ENCODE measurements around the gene CCBE1. TPM values are rescaled to one million over a fixed set of nuclear protein-coding genes. Genes with fewer than 3 reads are reported as not detected.

The CCBE1 gene
- total RNA-seq, 1 experiment from 2014 or later = 0.09 TPM

DNA sequence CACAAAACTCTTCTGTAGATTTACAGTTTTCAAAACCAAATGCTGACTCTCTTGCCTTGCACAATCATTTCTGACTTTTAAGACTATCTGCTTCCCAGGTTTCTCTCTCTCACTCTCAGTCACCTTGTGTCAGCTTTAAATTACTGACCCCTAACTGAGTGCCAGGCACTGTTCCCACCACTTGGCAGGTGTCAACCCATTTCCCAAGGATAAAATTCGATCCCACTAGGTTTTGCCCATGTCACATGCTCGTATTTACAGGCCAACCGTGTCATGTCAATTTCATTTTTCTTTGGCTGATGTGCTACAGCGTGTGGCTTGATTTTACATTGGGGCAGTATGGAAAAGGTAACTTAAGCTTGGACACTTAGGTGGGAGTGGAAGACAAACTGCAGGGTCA is 312.0 kb downstream of the CCBE1 start:
- TF ChIP-seq, protein P1, sequence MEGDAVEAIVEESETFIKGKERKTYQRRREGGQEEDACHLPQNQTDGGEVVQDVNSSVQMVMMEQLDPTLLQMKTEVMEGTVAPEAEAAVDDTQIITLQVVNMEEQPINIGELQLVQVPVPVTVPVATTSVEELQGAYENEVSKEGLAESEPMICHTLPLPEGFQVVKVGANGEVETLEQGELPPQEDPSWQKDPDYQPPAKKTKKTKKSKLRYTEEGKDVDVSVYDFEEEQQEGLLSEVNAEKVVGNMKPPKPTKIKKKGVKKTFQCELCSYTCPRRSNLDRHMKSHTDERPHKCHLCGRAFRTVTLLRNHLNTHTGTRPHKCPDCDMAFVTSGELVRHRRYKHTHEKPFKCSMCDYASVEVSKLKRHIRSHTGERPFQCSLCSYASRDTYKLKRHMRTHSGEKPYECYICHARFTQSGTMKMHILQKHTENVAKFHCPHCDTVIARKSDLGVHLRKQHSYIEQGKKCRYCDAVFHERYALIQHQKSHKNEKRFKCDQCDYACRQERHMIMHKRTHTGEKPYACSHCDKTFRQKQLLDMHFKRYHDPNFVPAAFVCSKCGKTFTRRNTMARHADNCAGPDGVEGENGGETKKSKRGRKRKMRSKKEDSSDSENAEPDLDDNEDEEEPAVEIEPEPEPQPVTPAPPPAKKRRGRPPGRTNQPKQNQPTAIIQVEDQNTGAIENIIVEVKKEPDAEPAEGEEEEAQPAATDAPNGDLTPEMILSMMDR (IDR thresholded peaks at IDR 0.05; ENCODE audit: insufficient read depth in 1 of 2, low read depth in 1 of 2, low read length in 1 of 2, severe bottlenecking in 1 of 2, unreplicated experiment in 1 of 2) = no peak
- no peaks in the 10 kb centered on the region for H3K4me1 ChIP-seq
- Mint-ChIP-seq H3K27me3 (ENCODE audit: insufficient read depth, unreplicated experiment) (peaks cover 5% of the 10 kb centered on the region), H3K4me3 (ENCODE audit: unreplicated experiment) (no peak overlapping the region), H3K36me3 (ENCODE audit: insufficient read depth, unreplicated experiment) (no peaks in the 10 kb centered on the region), H3K4me1 (ENCODE audit: low read depth, unreplicated experiment) (no peaks in the 10 kb centered on the region), H3K9me3 (ENCODE audit: unreplicated experiment) (no peaks in the 10 kb centered on the region), H3K27ac (ENCODE audit: unreplicated experiment) (no peak overlapping the region)
- no TSS peak for BruUV-seq (replicated peaks)
- H3K27me3 ChIP-seq (replicated peaks; ENCODE audit: control insufficient read depth, insufficient read depth, low read length) = no peaks in the 10 kb centered on the region
- no peak for DNase-seq
- ChIA-PET CTCF (no interaction called here), POLR2A (no interaction called here)
- intact Hi-C loops (cut with micrococcal nuclease; ENCODE audit: unreplicated experiment) = no loop called here
- no peaks in the 10 kb centered on the region for H3K36me3 ChIP-seq (ENCODE audit: control insufficient read depth, insufficient read depth, low read length)
- no peaks in the 10 kb centered on the region for H3K9me3 ChIP-seq
- no peak overlapping the region for H3K4me3 ChIP-seq (ENCODE audit: low read depth, low read length)

DNA sequence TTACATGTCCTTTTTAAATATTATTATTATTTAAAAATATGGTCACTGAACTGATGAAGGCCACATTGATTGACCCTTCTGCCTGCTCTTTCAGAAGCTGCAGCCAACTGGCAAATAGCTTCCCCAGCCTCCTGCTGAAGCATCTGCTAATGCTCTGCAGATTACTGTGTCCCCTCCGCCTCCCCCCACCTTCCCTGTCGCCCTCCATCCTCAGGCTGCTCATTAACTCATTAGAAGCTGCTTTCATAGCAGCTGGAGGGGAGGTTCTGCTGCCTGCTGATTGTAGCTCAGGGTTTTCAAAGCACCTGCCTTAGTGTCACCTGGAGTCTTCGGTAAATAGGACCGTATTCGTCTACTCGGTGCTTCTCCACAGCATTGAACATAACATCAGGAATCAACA is 313.4 kb downstream of the CCBE1 start:
- ChIA-PET POLR2A (no interaction called here), CTCF (interaction anchor here (0.6 kb wide), 1 partner anchor 92 kb away, joined by 4 read pairs; no protein-coding TSS in a partner anchor)
- no peaks in the 10 kb centered on the region for H3K9me3 Mint-ChIP-seq (ENCODE audit: unreplicated experiment)
- intact Hi-C loops (cut with micrococcal nuclease; ENCODE audit: unreplicated experiment) = no loop called here
- no peaks in the 10 kb centered on the region for H3K9me3 ChIP-seq
- H3K36me3 ChIP-seq (ENCODE audit: control insufficient read depth, insufficient read depth, low read length) = no peaks in the 10 kb centered on the region
- H3K27me3 ChIP-seq (replicated peaks; ENCODE audit: control insufficient read depth, insufficient read depth, low read length) = no peaks in the 10 kb centered on the region
- H3K4me3 ChIP-seq (ENCODE audit: low read depth, low read length) = no peak overlapping the region
- no peaks in the 10 kb centered on the region for H3K4me1 ChIP-seq
- no peak overlapping the region for H3K4me3 Mint-ChIP-seq (ENCODE audit: unreplicated experiment)
- no TSS peak for BruUV-seq (replicated peaks)
- no peak overlapping the region for H3K27ac Mint-ChIP-seq (ENCODE audit: unreplicated experiment)
- TF ChIP-seq, protein P1 (IDR thresholded peaks at IDR 0.05; ENCODE audit: insufficient read depth in 1 of 2, low read depth in 1 of 2, low read length in 1 of 2, severe bottlenecking in 1 of 2, unreplicated experiment in 1 of 2) = no peak
- no peak for DNase-seq
- no peaks in the 10 kb centered on the region for H3K36me3 Mint-ChIP-seq (ENCODE audit: insufficient read depth, unreplicated experiment)
- H3K4me1 Mint-ChIP-seq (ENCODE audit: low read depth, unreplicated experiment) = no peaks in the 10 kb centered on the region
- peaks cover 9% of the 10 kb centered on the region for H3K27me3 Mint-ChIP-seq (ENCODE audit: insufficient read depth, unreplicated experiment)

DNA sequence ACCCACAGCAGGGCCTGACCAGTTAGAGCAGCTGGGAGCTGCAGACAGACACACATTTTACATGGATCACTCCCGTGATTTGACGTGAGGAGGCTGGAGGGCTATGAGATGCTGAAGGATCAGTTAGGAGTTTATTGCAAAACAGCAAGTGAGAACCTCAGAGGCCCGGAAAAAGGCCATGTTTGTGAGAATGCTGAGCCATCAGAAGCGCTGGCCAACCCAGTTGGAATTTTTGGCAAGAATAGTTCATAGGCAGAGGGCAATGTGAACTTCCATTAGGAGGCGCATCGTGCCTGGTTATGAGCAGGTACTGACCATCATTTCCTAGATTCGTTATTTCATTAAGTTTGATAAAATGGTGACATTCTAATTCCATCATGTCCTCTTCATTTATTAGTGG is 314.8 kb downstream of the CCBE1 start:
- H3K4me3 ChIP-seq (ENCODE audit: low read depth, low read length) = no peak overlapping the region
- no peaks in the 10 kb centered on the region for H3K9me3 ChIP-seq
- no peak for DNase-seq
- CTCF ChIA-PET = no interaction called here
- Mint-ChIP-seq H3K4me3 (ENCODE audit: unreplicated experiment) (no peak overlapping the region), H3K27ac (ENCODE audit: unreplicated experiment) (no peak overlapping the region), H3K36me3 (ENCODE audit: insufficient read depth, unreplicated experiment) (no peaks in the 10 kb centered on the region), H3K9me3 (ENCODE audit: unreplicated experiment) (no peaks in the 10 kb centered on the region), H3K27me3 (ENCODE audit: insufficient read depth, unreplicated experiment) (peaks cover 18% of the 10 kb centered on the region), H3K4me1 (ENCODE audit: low read depth, unreplicated experiment) (no peaks in the 10 kb centered on the region)
- H3K4me1 ChIP-seq = no peaks in the 10 kb centered on the region
- BruUV-seq (replicated peaks) = no TSS peak
- H3K36me3 ChIP-seq (ENCODE audit: control insufficient read depth, insufficient read depth, low read length) = no peaks in the 10 kb centered on the region
- H3K27me3 ChIP-seq (replicated peaks; ENCODE audit: control insufficient read depth, insufficient read depth, low read length) = no peaks in the 10 kb centered on the region
- TF ChIP-seq, protein P1 (IDR thresholded peaks at IDR 0.05; ENCODE audit: insufficient read depth in 1 of 2, low read depth in 1 of 2, low read length in 1 of 2, severe bottlenecking in 1 of 2, unreplicated experiment in 1 of 2) = no peak
- POLR2A ChIA-PET = no interaction called here
- intact Hi-C loops (cut with micrococcal nuclease; ENCODE audit: unreplicated experiment) = no loop called here
